GM12891 (cell line): ENCODE results near the gene MTFR2.
A peak's percentile ranks its signal among the peaks of the same experiment; 100 is the strongest.

Experiments
- DNase-seq: peaks from one replicate; pipeline ENCODE4 v3.0.0; 2011; ENCODE audit warnings: low spot score; ENCODE audit not compliant: insufficient read length
- FAIRE-seq: peaks from 2 replicates; lab custom pipeline; 2011; peaks lifted over from hg19 to GRCh38; lab: Jason Lieb, UNC
- PAX5 ChIP-seq: IDR thresholded peaks from 2 replicates; pipeline ENCODE4 v1.6.1; 2011; ENCODE audit warnings: low read length, moderate library complexity, mild to moderate bottlenecking; ENCODE audit not compliant: insufficient read depth, severe bottlenecking
- POLR2A ChIP-seq: IDR thresholded peaks from 2 replicates; pipeline ENCODE4 v1.6.1; 2011; ENCODE audit warnings: low read depth, low read length, control low read depth
- POLR2AphosphoS5 ChIP-seq: IDR thresholded peaks from 2 replicates; pipeline ENCODE4 v1.6.1; 2011; ENCODE audit warnings: low read depth, low read length, control low read depth
- POU2F2 ChIP-seq: IDR thresholded peaks from 2 replicates; pipeline ENCODE4 v1.6.1; 2011; ENCODE audit warnings: low read depth, mild to moderate bottlenecking, control low read depth, low read length, moderate library complexity
- SPI1 ChIP-seq: IDR thresholded peaks from 2 replicates; pipeline ENCODE4 v1.6.1; 2011; ENCODE audit warnings: low read depth, low read length, control low read depth
- TAF1 ChIP-seq: IDR thresholded peaks from 2 replicates; pipeline ENCODE4 v1.6.1; 2011; ENCODE audit warnings: low read depth, low read length, control low read depth

MTFR2 gene

GRCh38 chr6:136280032-136280609, 30.0 kb upstream of the MTFR2 start:
- DNase-seq, result no peak
- FAIRE-seq, result no peak
- TF ChIP-seq POU2F2 (no peak), POLR2A (no peak), TAF1 (no peak), PAX5 (no peak), SPI1 (no peak), POLR2AphosphoS5 (no peak)

- DNase-seq (no peak), FAIRE-seq (no peak)
- TF ChIP-seq POLR2AphosphoS5, result no peak
- TF ChIP-seq POU2F2, result no peak
- TF ChIP-seq POLR2A, result no peak
- TF ChIP-seq SPI1, result no peak
- TF ChIP-seq PAX5, result no peak
- no peak for TF ChIP-seq TAF1
These were observed 24.0 kb upstream of the MTFR2 start for GRCh38 chr6:136274062-136274461.

GRCh38 chr6:136265101-136265500, 15.0 kb upstream of the MTFR2 start:
- DNase-seq (no peak), FAIRE-seq (no peak)
- TF ChIP-seq POLR2AphosphoS5 (no peak), SPI1 (no peak), TAF1 (no peak), PAX5 (no peak), POLR2A (no peak), POU2F2 (no peak)

GRCh38 chr6:136262940-136263339, 12.8 kb upstream of the MTFR2 start:
- no peak for FAIRE-seq
- no peak for TF ChIP-seq POLR2AphosphoS5
- TF ChIP-seq POU2F2, result no peak
- no peak for TF ChIP-seq PAX5
- no peak for TF ChIP-seq POLR2A
- no peak for TF ChIP-seq TAF1
- TF ChIP-seq SPI1, result no peak
- no peak for DNase-seq

GRCh38 chr6:136254851-136255466, 4.8 kb upstream of the MTFR2 start:
- FAIRE-seq (no peak), DNase-seq (no peak)
- TF ChIP-seq POLR2A (no peak), POLR2AphosphoS5 (peak; percentile 31; the same call in 1 of the 2 replicates)

- no peak for FAIRE-seq
- TF ChIP-seq POLR2AphosphoS5 (peak; percentile 42; the same call in 1 of the 2 replicates), PAX5 (no peak)
- no peak for DNase-seq
These were observed 3.6 kb upstream of the MTFR2 start for GRCh38 chr6:136253734-136254133.

- DNase-seq (no peak), FAIRE-seq (no peak)
These were observed 2.3 kb upstream of the MTFR2 start for GRCh38 chr6:136252441-136252840.

GRCh38 chr6:136251394-136251793, 1.3 kb upstream of the MTFR2 start:
- no peak for TF ChIP-seq PAX5
- no peak for TF ChIP-seq TAF1
- TF ChIP-seq POU2F2, result no peak
- TF ChIP-seq SPI1, result no peak
- TF ChIP-seq POLR2A, result no peak
- peak; percentile 53; the same call in 1 of the 2 replicates for TF ChIP-seq POLR2AphosphoS5
- DNase-seq, result no peak
- no peak for FAIRE-seq

More at GRCh38 chr6:136252441-136252840, 2.3 kb upstream of the MTFR2 start:
- TF ChIP-seq SPI1 (peak; percentile 45; the same call in 1 of the 2 replicates), TAF1 (no peak), POU2F2 (no peak), PAX5 (no peak), POLR2A (no peak)

- TF ChIP-seq POLR2A (no peak; the same call in 1 of the 2 replicates), TAF1 (no peak), POU2F2 (no peak), PAX5 (no peak), SPI1 (no peak), POLR2AphosphoS5 (no peak)
- peak; percentile 74 for FAIRE-seq
- DNase-seq, result no peak
These were observed 536 bp upstream of the MTFR2 start for GRCh38 chr6:136250686-136251008.

- DNase-seq (no peak), FAIRE-seq (no peak)
- no peak for TF ChIP-seq POLR2AphosphoS5
- TF ChIP-seq PAX5, result no peak
- TF ChIP-seq TAF1, result no peak
These were observed 775 bp downstream of the MTFR2 start for GRCh38 chr6:136249336-136249735.

- no peak for DNase-seq
- TF ChIP-seq POU2F2 (no peak), SPI1 (no peak), POLR2A (no peak), TAF1 (no peak), POLR2AphosphoS5 (no peak), PAX5 (no peak)
- FAIRE-seq, result peak; percentile 26
These were observed 6.0 kb downstream of the MTFR2 start for GRCh38 chr6:136244061-136244616.
